A549 (cell line): ENCODE measurements around the gene KPNA6. TPM values are rescaled to one million over a fixed set of nuclear protein-coding genes. Genes with fewer than 3 reads are reported as not detected.

Experiments used
- ATAC-seq, 2 experiments: fragments of 200-7000 bp in 1 of 2; fragments of >200 bp in 1 of 2; cut with Nextera tagmentation in 1 of 2; cut with Tn5 transposase in 1 of 2; 3 replicates each; pipeline versions ENCODE4 v1.8.0 to v1.9.1; 2018 to 2020; ENCODE audit warnings: mild to moderate bottlenecking in 1 of 2, moderate library complexity in 1 of 2
- CTCF ChIA-PET: fragments of 300-600 bp; sonication (Branson Sonifier 250); formaldehyde crosslinking; extraction: SDS; loops from one replicate; lab custom pipeline; 2021; ENCODE audit warnings: antibody characterized with exemption, inconsistent platforms; lab: Yijun Ruan, JAX
- POLR2A ChIA-PET: fragments of 350-600 bp; formaldehyde crosslinking; extraction: SDS; loops from one replicate; lab custom pipeline; 2021; ENCODE audit warnings: antibody characterized with exemption, inconsistent platforms; lab: Yijun Ruan, JAX
- DNase-seq, 2 experiments: peaks; one replicate each; pipeline versions ENCODE4 v3.0.0 to v3.0.0-alpha.2; 2011 to 2016; ENCODE audit warnings: low read depth in 1 of 2, low spot score in 1 of 2
- FAIRE-seq: peaks from 2 replicates; lab custom pipeline; 2011; peaks lifted over from hg19 to GRCh38; lab: Jason Lieb, UNC
- H3K27ac ChIP-seq, 2 experiments: fragments of >200 bp; sonication (Bioruptor Twin); formaldehyde crosslinking; 3 replicates each; pipeline ENCODE4 v1.5.1; 2016 to 2017
- H3K4me1 ChIP-seq: fragments of >200 bp; sonication (Bioruptor Twin); formaldehyde crosslinking; 3 replicates; pipeline ENCODE4 v1.6.1; 2016
- H3K4me2 ChIP-seq: fragments of >200 bp; sonication (Bioruptor Twin); formaldehyde crosslinking; 3 replicates; pipeline ENCODE4 v1.6.1; 2016
- H3K4me3 ChIP-seq: fragments of >200 bp; sonication (Bioruptor Twin); formaldehyde crosslinking; 3 replicates; pipeline ENCODE4 v1.5.1; 2016
- H3K9me3 ChIP-seq: fragments of >200 bp; sonication (Bioruptor Twin); formaldehyde crosslinking; 3 replicates; pipeline ENCODE4 v1.6.1; 2016
- BHLHE40 ChIP-seq: IDR thresholded peaks from 2 replicates; pipeline ENCODE4 v1.6.1; 2012; ENCODE audit warnings: low read depth, low read length, inconsistent platforms
- CHD2 ChIP-seq: fragments of 150-350 bp; IDR thresholded peaks from 2 replicates; pipeline ENCODE4 v1.6.1; 2014; ENCODE audit warnings: low read length; ENCODE audit not compliant: partially characterized antibody
- EHF ChIP-seq: fragments of 250-450 bp; sonication (Bioruptor Pico); IDR thresholded peaks from 2 replicates; pipeline ENCODE4 v1.5.0; 2020; ENCODE audit warnings: mild to moderate bottlenecking
- EHMT2 ChIP-seq: fragments of 200-600 bp; sonication (generic); IDR thresholded peaks from 2 replicates; pipeline ENCODE4 v1.6.1; 2016; ENCODE audit warnings: antibody characterized with exemption, low read depth, mild to moderate bottlenecking, moderate library complexity
- EP300 ChIP-seq, 2 experiments: fragments of >200 bp; sonication (Bioruptor Twin); formaldehyde crosslinking; IDR thresholded peaks; 2 replicates in 1 of 2; 3 replicates in 1 of 2; pipeline ENCODE4 v1.6.1; 2016 to 2017
- FOSB ChIP-seq: fragments of 250-450 bp; sonication (Bioruptor Pico); IDR thresholded peaks from 2 replicates; pipeline ENCODE4 v1.5.0; 2020; ENCODE audit warnings: mild to moderate bottlenecking, moderate library complexity
- FOXS1 ChIP-seq: fragments of 250-450 bp; sonication (Bioruptor Pico); IDR thresholded peaks from 2 replicates; pipeline ENCODE4 v1.5.0; 2020; ENCODE audit warnings: mild to moderate bottlenecking, moderate library complexity
- HEYL ChIP-seq: fragments of 250-450 bp; sonication (Bioruptor Pico); IDR thresholded peaks from 2 replicates; pipeline ENCODE4 v1.8.0; 2021; ENCODE audit warnings: mild to moderate bottlenecking, moderate library complexity
- HOXB13 ChIP-seq: fragments of 250-450 bp; sonication (Bioruptor Pico); IDR thresholded peaks from 2 replicates; pipeline ENCODE4 v1.5.0; 2020; ENCODE audit warnings: low read depth, mild to moderate bottlenecking, moderate library complexity
- JUNB ChIP-seq: fragments of >200 bp; sonication (Bioruptor Twin); formaldehyde crosslinking; IDR thresholded peaks from 2 replicates; pipeline ENCODE4 v1.6.1; 2016
- NR3C1 ChIP-seq: fragments of >200 bp; sonication (Bioruptor Twin); formaldehyde crosslinking; IDR thresholded peaks from 3 replicates; pipeline ENCODE4 v1.6.1; 2017
- RCOR1 ChIP-seq: fragments of 150-350 bp; IDR thresholded peaks from 2 replicates; pipeline ENCODE4 v1.6.1; 2014; ENCODE audit warnings: antibody characterized with exemption, low read length, low read depth
- RFX5 ChIP-seq: fragments of 450-650 bp; IDR thresholded peaks from 2 replicates; pipeline ENCODE4 v1.7.1; 2014; ENCODE audit warnings: antibody characterized with exemption, mild to moderate bottlenecking, moderate library complexity
- RNF2 ChIP-seq: fragments of 200-600 bp; sonication (generic); IDR thresholded peaks from 2 replicates; pipeline ENCODE4 v1.6.1; 2016; ENCODE audit warnings: low read depth, mild to moderate bottlenecking, antibody characterized with exemption, moderate library complexity, borderline replicate concordance
- SREBF2 ChIP-seq: fragments of 450-650 bp; IDR thresholded peaks from 2 replicates; pipeline ENCODE4 v1.6.1; 2014; ENCODE audit warnings: mild to moderate bottlenecking, moderate library complexity
- TFCP2L1 ChIP-seq: fragments of 250-450 bp; sonication (Bioruptor Pico); IDR thresholded peaks from 2 replicates; pipeline ENCODE4 v1.5.0; 2021; ENCODE audit warnings: mild to moderate bottlenecking
- TP53 ChIP-seq: fragments of 250-450 bp; sonication (Bioruptor Pico); IDR thresholded peaks from 2 replicates; pipeline ENCODE4 v1.5.0; 2021; ENCODE audit warnings: mild to moderate bottlenecking, moderate library complexity
- ZNF302 ChIP-seq: fragments of 250-450 bp; sonication (Bioruptor Pico); IDR thresholded peaks from 2 replicates; pipeline ENCODE4 v1.9.0; 2021; ENCODE audit warnings: inconsistent platforms, mild to moderate bottlenecking, moderate library complexity
- ZSCAN20 ChIP-seq: fragments of 250-450 bp; sonication (Bioruptor Pico); IDR thresholded peaks from 2 replicates; pipeline ENCODE4 v1.8.0; 2022; ENCODE audit warnings: mild to moderate bottlenecking, moderate library complexity
- WGBS: methylation state at CpG from one replicate; pipeline ENCODE4 v1.1.6; 2017; ENCODE audit errors: missing lambda C conversion rate; 5-methylcytosine and 5-hydroxymethylcytosine counted together
- polyA plus RNA-seq, 4 experiments: library from polyadenylated mRNA; depleted of rRNA in 3 of 4; stranded (reverse); fragments of >200 nt; fragmentation: RNase III in 1 of 4; extraction: RNeasy Plus Mini Kit Qiagen cat#74134 plus additional on column Dnase treatment in 1 of 4; gene quantifications; 2 replicates in 3 of 4; 3 replicates in 1 of 4; pipeline ENCODE4 v1.2.3, GENCODE V29; 2011 to 2017
- TF ChIP-seq, protein P1 (sequence below): IDR thresholded peaks from 2 replicates; pipeline ENCODE4 v1.6.1; 2012
- TF ChIP-seq, protein P2 (sequence below): fragments of 250-450 bp; sonication (Bioruptor Pico); IDR thresholded peaks from 2 replicates; pipeline ENCODE4 v1.5.0; 2020; ENCODE audit warnings: low read depth, mild to moderate bottlenecking, moderate library complexity
- TF ChIP-seq, protein P3 (sequence below): fragments of >200 bp; sonication (Bioruptor Twin); formaldehyde crosslinking; IDR thresholded peaks from 3 replicates; pipeline ENCODE4 v1.5.1; 2016
- TF ChIP-seq, protein P4 (sequence below): fragments of 450-650 bp; IDR thresholded peaks from 2 replicates; pipeline ENCODE4 v1.6.1; 2014; ENCODE audit warnings: antibody characterized with exemption
- TF ChIP-seq, protein P5 (sequence below): IDR thresholded peaks from 2 replicates; pipeline ENCODE4 v1.6.1; 2012; ENCODE audit warnings: low read depth, borderline replicate concordance
- TF ChIP-seq, protein P6 (sequence below): fragments of >200 bp; sonication (Bioruptor Twin); formaldehyde crosslinking; IDR thresholded peaks from 3 replicates; pipeline ENCODE4 v1.6.1; 2016

The KPNA6 gene
- polyA plus RNA-seq, 2 of the 4 experiments (the other 2 are of a cell fraction), result 15.9 to 24.3 TPM

DNA sequence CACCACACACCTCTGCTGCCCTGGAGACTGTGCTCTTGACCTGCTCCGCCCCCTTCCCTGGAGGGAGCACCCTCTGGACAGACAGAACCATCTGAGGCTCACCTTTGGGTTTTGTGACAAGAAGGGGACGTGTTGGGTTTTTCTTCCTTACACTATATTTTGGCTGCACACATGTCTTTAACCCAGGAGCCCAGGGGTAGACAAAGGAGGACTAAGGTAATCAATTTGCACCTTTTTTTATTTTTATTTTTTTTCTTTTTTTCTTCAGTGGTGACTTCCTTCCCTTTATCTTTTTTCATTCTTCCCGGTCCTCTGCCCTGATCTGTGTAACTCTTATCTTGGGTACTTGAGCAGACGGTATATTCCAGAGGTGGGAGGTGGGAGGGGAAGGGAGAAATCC, 63.1 kb downstream of the KPNA6 start:
- Histone ChIP-seq H3K4me1 (peaks cover 7% of the 10 kb centered on the region; the same call in 2 of the 3 replicates), H3K4me2 (no peak overlapping the region), H3K4me3 (no peak overlapping the region), H3K9me3 (no peaks in the 10 kb centered on the region), H3K27ac (no peak overlapping the region)
- DNase-seq (no peak), FAIRE-seq (no peak), ATAC-seq (no peak)
- WGBS, result 87% methylated on average over 4 of the region's 4 CpGs
- TF ChIP-seq TP53 (CRISPR knock-in tag), result no peak
- no peak for TF ChIP-seq SREBF2
- no peak for TF ChIP-seq ZNF302
- TF ChIP-seq RNF2, result no peak
- no peak for TF ChIP-seq HEYL (CRISPR knock-in tag)
- TF ChIP-seq ZSCAN20 (CRISPR knock-in tag), result no peak
- no peak for TF ChIP-seq CHD2
- TF ChIP-seq EP300 (IDR thresholded peaks at IDR 0.05), result no peak
- TF ChIP-seq, protein P1, sequence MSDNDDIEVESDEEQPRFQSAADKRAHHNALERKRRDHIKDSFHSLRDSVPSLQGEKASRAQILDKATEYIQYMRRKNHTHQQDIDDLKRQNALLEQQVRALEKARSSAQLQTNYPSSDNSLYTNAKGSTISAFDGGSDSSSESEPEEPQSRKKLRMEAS, result no peak
- TF ChIP-seq, protein P2, sequence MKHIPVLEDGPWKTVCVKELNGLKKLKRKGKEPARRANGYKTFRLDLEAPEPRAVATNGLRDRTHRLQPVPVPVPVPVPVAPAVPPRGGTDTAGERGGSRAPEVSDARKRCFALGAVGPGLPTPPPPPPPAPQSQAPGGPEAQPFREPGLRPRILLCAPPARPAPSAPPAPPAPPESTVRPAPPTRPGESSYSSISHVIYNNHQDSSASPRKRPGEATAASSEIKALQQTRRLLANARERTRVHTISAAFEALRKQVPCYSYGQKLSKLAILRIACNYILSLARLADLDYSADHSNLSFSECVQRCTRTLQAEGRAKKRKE (CRISPR knock-in tag), result no peak
- TF ChIP-seq, protein P3, sequence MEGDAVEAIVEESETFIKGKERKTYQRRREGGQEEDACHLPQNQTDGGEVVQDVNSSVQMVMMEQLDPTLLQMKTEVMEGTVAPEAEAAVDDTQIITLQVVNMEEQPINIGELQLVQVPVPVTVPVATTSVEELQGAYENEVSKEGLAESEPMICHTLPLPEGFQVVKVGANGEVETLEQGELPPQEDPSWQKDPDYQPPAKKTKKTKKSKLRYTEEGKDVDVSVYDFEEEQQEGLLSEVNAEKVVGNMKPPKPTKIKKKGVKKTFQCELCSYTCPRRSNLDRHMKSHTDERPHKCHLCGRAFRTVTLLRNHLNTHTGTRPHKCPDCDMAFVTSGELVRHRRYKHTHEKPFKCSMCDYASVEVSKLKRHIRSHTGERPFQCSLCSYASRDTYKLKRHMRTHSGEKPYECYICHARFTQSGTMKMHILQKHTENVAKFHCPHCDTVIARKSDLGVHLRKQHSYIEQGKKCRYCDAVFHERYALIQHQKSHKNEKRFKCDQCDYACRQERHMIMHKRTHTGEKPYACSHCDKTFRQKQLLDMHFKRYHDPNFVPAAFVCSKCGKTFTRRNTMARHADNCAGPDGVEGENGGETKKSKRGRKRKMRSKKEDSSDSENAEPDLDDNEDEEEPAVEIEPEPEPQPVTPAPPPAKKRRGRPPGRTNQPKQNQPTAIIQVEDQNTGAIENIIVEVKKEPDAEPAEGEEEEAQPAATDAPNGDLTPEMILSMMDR, result no peak
- no peak for TF ChIP-seq EHF
- no peak for TF ChIP-seq JUNB
- no peak for TF ChIP-seq RCOR1
- TF ChIP-seq FOXS1, result no peak
- TF ChIP-seq, protein P4, sequence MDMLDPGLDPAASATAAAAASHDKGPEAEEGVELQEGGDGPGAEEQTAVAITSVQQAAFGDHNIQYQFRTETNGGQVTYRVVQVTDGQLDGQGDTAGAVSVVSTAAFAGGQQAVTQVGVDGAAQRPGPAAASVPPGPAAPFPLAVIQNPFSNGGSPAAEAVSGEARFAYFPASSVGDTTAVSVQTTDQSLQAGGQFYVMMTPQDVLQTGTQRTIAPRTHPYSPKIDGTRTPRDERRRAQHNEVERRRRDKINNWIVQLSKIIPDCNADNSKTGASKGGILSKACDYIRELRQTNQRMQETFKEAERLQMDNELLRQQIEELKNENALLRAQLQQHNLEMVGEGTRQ, result no peak
- TF ChIP-seq, protein P5, sequence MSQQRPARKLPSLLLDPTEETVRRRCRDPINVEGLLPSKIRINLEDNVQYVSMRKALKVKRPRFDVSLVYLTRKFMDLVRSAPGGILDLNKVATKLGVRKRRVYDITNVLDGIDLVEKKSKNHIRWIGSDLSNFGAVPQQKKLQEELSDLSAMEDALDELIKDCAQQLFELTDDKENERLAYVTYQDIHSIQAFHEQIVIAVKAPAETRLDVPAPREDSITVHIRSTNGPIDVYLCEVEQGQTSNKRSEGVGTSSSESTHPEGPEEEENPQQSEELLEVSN, result no peak
- TF ChIP-seq FOSB, result no peak
- TF ChIP-seq TFCP2L1 (CRISPR knock-in tag), result no peak
- no peak for TF ChIP-seq EHMT2
- ChIA-PET CTCF (no interaction called here), POLR2A (no interaction called here)

DNA sequence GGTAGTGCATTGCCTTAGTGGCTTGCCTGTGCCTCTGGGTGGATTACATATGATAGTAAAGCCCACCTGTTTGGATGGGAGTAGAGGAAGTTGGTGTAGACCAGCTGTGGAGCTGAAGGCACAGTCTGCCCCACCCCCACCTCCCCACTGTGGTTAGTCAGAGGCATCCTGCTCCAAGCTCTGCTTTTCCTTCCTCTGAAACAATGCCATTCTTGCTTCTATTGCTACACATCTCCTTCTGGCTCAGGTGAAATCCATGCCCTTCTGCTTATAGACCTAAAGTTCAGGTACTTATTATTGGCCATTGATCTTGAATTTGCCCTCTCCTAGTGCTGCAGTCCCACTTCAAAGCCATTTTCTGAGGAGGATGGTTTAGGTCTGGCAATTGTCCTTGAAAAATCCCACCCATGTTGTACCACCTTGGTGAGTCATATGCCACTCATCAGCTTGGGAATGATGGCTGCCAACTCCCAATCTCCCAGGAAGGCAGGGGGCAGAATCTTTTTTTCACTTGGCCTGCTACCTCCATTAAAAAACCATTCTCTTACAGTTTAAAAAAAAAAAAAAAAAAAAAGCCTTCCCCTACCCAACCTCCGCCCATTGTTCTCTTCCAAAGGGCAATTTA, 64.9 kb downstream of the KPNA6 start:
- no peak for DNase-seq
- CTCF ChIA-PET, result no interaction called here
- Histone ChIP-seq H3K4me3 (no peak overlapping the region), H3K4me2 (no peak overlapping the region), H3K27ac (no peak overlapping the region), H3K4me1 (peaks cover 7% of the 10 kb centered on the region; the same call in 2 of the 3 replicates), H3K9me3 (no peaks in the 10 kb centered on the region)
- no peak for ATAC-seq
- POLR2A ChIA-PET, result interaction anchor here (0.6 kb wide), 1 partner anchor 58 kb away, joined by 3 read pairs; no protein-coding TSS in a partner anchor
- TF ChIP-seq EHF (no peak), NR3C1 (no peak), FOSB (no peak), HOXB13 (CRISPR knock-in tag) (no peak), RFX5 (no peak), BHLHE40 (no peak)
- TF ChIP-seq, protein P6, sequence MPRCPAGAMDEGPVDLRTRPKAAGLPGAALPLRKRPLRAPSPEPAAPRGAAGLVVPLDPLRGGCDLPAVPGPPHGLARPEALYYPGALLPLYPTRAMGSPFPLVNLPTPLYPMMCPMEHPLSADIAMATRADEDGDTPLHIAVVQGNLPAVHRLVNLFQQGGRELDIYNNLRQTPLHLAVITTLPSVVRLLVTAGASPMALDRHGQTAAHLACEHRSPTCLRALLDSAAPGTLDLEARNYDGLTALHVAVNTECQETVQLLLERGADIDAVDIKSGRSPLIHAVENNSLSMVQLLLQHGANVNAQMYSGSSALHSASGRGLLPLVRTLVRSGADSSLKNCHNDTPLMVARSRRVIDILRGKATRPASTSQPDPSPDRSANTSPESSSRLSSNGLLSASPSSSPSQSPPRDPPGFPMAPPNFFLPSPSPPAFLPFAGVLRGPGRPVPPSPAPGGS, result no peak
- WGBS, result 86% methylated on average over 1 of the region's 1 CpG
- no peak for FAIRE-seq
